Natural killer cell treated with Interleukin-12 subunit alpha and Interleukin-12 subunit beta and Interleukin-15 and Interleukin-18, amount 100 ng/mL, for 72 hours (primary cell): Measurements from ENCODE around the gene SLC25A23. TPM values are rescaled to one million over a fixed set of nuclear protein-coding genes. Genes with fewer than 3 reads are reported as not detected.
"Not testable (repeated sequence)": the region's sequence is repeated elsewhere in the genome, so short reads cannot be mapped to it uniquely, and the experiment has no call there.

Source experiments
- ATAC-seq, 2 donors: fragments of 150-1000 bp; cut with Tn5 transposase in 1 of 2; sonication (Bioruptor Pico), chemical (Tn5 transposase) in 1 of 2; 2 replicates each; pipeline ENCODE4 v1.10.0; 2021
- DNase-seq: peaks from one replicate; pipeline ENCODE4 v3.0.0; 2022; ENCODE audit warnings: low spot score
- H3K27ac Mint-ChIP-seq, 2 donors: 1 replicate in 1 of 2; 2 replicates in 1 of 2; pipeline ENCODE4 v1.8.0; 2022; ENCODE audit warnings: mixed read lengths in 2 of 2, mild to moderate bottlenecking in 1 of 2, moderate library complexity in 1 of 2
- H3K27me3 Mint-ChIP-seq, 2 donors: 1 replicate in 1 of 2; 2 replicates in 1 of 2; pipeline ENCODE4 v1.8.0; 2022; ENCODE audit warnings: mixed read lengths in 2 of 2
- H3K36me3 Mint-ChIP-seq: one replicate; pipeline ENCODE4 v1.8.0; 2022; ENCODE audit warnings: mixed read lengths
- H3K4me1 Mint-ChIP-seq, 2 donors: 1 replicate in 1 of 2; 2 replicates in 1 of 2; pipeline ENCODE4 v1.8.0; 2022; ENCODE audit warnings: low read depth in 2 of 2, mixed read lengths in 2 of 2, mild to moderate bottlenecking in 1 of 2
- H3K4me3 Mint-ChIP-seq: one replicate; pipeline ENCODE4 v1.8.0; 2022; ENCODE audit warnings: mixed read lengths
- H3K9me3 Mint-ChIP-seq: 2 replicates; pipeline ENCODE4 v1.8.0; 2022; ENCODE audit warnings: mixed read lengths
- total RNA-seq, 2 donors: library from RNA; stranded (reverse); gene quantifications; one replicate each; pipeline ENCODE4 v1.2.3, GENCODE V29; 2022

The SLC25A23 gene
- total RNA-seq, 2 donors from 2014 or later: 5.4 to 10.5 TPM

GRCh38 chr19:6400062-6400944 lies 59.3 kb downstream of the SLC25A23 start:
- H3K4me3 Mint-ChIP-seq, H3K36me3 Mint-ChIP-seq, H3K4me1 Mint-ChIP-seq, DNase-seq, H3K9me3 Mint-ChIP-seq, H3K27ac Mint-ChIP-seq, H3K27me3 Mint-ChIP-seq, ATAC-seq: not testable (repeated sequence)

- ATAC-seq (no peak), DNase-seq (no peak)
- H3K27me3 Mint-ChIP-seq: no peaks in the 10 kb centered on the region
- H3K4me3 Mint-ChIP-seq: no peak overlapping the region
- H3K9me3 Mint-ChIP-seq: no peaks in the 10 kb centered on the region
- H3K36me3 Mint-ChIP-seq: no peaks in the 10 kb centered on the region
- no peak overlapping the region for H3K27ac Mint-ChIP-seq
- H3K4me1 Mint-ChIP-seq: peaks cover 20 to 21% of the 10 kb centered on the region in 2 donors
These were observed 63.3 kb downstream of the SLC25A23 start for GRCh38 chr19:6396305-6396704.

- DNase-seq (no peak), ATAC-seq (no peak)
- H3K4me3 Mint-ChIP-seq: peak overlapping the region; percentile 59
- peaks cover 20 to 25% of the 10 kb centered on the region in 2 donors for H3K4me1 Mint-ChIP-seq
- H3K36me3 Mint-ChIP-seq: no peaks in the 10 kb centered on the region
- no peaks in the 10 kb centered on the region for H3K27me3 Mint-ChIP-seq
- H3K27ac Mint-ChIP-seq: peak overlapping the region; percentile 92 to 94
- H3K9me3 Mint-ChIP-seq: no peaks in the 10 kb centered on the region
These were observed 64.8 kb downstream of the SLC25A23 start for GRCh38 chr19:6394831-6395230.

- peak overlapping the region; percentile 92 to 94 for H3K27ac Mint-ChIP-seq
- H3K4me1 Mint-ChIP-seq: peaks cover 20 to 25% of the 10 kb centered on the region in 2 donors
- ATAC-seq: no peak
- no peaks in the 10 kb centered on the region for H3K36me3 Mint-ChIP-seq
- H3K9me3 Mint-ChIP-seq: no peaks in the 10 kb centered on the region
- peak overlapping the region; percentile 94 for H3K4me3 Mint-ChIP-seq
- no peaks in the 10 kb centered on the region for H3K27me3 Mint-ChIP-seq
- no peak for DNase-seq
These were observed 65.6 kb downstream of the SLC25A23 start for GRCh38 chr19:6393983-6394412.

- no peaks in the 10 kb centered on the region for H3K9me3 Mint-ChIP-seq
- H3K36me3 Mint-ChIP-seq: peaks cover 2% of the 10 kb centered on the region
- peak; percentile 91 to 94 for ATAC-seq
- H3K27ac Mint-ChIP-seq: peak within 1 kb of the TSS; percentile 92 to 94
- DNase-seq: peak; percentile 95
- H3K4me3 Mint-ChIP-seq: peak within 1 kb of the TSS; percentile 94
- no peaks in the 10 kb centered on the region for H3K27me3 Mint-ChIP-seq
- H3K4me1 Mint-ChIP-seq: peaks cover 20 to 26% of the 10 kb centered on the region in 2 donors
These were observed 66.3 kb downstream of the SLC25A23 start, which contains the start of gene GTF2F1 for GRCh38 chr19:6393074-6393982. GTF2F1 (minus strand) TSS chr19:6393164; CDS start chr19:6392995, 169 bp downstream.

GRCh38 chr19:6392221-6393073 lies 67.1 kb downstream of the SLC25A23 start:
- Mint-ChIP-seq H3K27me3 (no peaks in the 10 kb centered on the region), H3K4me1 (peaks cover 20 to 29% of the 10 kb centered on the region in 2 donors), H3K36me3 (peaks cover 4% of the 10 kb centered on the region), H3K9me3 (no peaks in the 10 kb centered on the region), H3K27ac (peak overlapping the region; percentile 92 to 94), H3K4me3 (peak overlapping the region; percentile 94)
- DNase-seq: no peak
- ATAC-seq: no peak

Other genes with a start within 250 kb of the SLC25A23 start
- gene MLLT1, start 179.8 kb downstream of the SLC25A23 start, total RNA-seq: 100 to 1,000 TPM in 1 of 2 donors, 10 to 100 TPM in 1; 44.7 to 104 TPM
- gene ACER1, start 126.2 kb downstream of the SLC25A23 start, total RNA-seq: not detected
- gene CLPP, start 98.3 kb downstream of the SLC25A23 start, total RNA-seq: 100 to 1,000 TPM; 115 to 146 TPM
- gene ALKBH7, start 87.0 kb downstream of the SLC25A23 start, total RNA-seq: 10 to 100 TPM; 29.2 to 31.3 TPM
- gene PSPN, start 83.9 kb downstream of the SLC25A23 start, total RNA-seq: 1 to 10 TPM; 1.8 to 1.9 TPM
- gene GTF2F1, start 66.6 kb downstream of the SLC25A23 start, total RNA-seq: 10 to 100 TPM; 71.1 to 72.6 TPM
- 100 to 1,000 TPM; 260 to 386 TPM for gene KHSRP, start 35.0 kb downstream of the SLC25A23 start, total RNA-seq
- not detected for gene SLC25A41, start 26.0 kb downstream of the SLC25A23 start, total RNA-seq
- gene CRB3, start 4.5 kb upstream of the SLC25A23 start, total RNA-seq: not detected
- gene DENND1C, start 22.0 kb upstream of the SLC25A23 start, total RNA-seq: 100 to 1,000 TPM in 1 of 2 donors, 10 to 100 TPM in 1; 73.6 to 131 TPM
- gene TUBB4A, start 42.5 kb upstream of the SLC25A23 start, total RNA-seq: 1 to 10 TPM; 1.4 to 3.2 TPM
- 1 to 10 TPM; 3.4 to 3.8 TPM for gene TNFSF9, start 71.2 kb upstream of the SLC25A23 start, total RNA-seq
- gene CD70, start 131.4 kb upstream of the SLC25A23 start, total RNA-seq: 10 to 100 TPM; 10.6 to 26.1 TPM
- gene TNFSF14, start 210.4 kb upstream of the SLC25A23 start, total RNA-seq: 10 to 100 TPM in 1 of 2 donors, 1 to 10 TPM in 1; 4.5 to 11.3 TPM